ENCODE data around the gene RPL35A.
A peak's percentile ranks its signal among the peaks of the same experiment; 100 is the strongest.
"Not testable (repeated sequence)": the region's sequence is repeated elsewhere in the genome, so short reads cannot be mapped to it uniquely, and the experiment has no call there.

Gene RPL35A
- total RNA-seq, result 368 to 686 (median 547) reads per million in 3 experiments

DNA sequence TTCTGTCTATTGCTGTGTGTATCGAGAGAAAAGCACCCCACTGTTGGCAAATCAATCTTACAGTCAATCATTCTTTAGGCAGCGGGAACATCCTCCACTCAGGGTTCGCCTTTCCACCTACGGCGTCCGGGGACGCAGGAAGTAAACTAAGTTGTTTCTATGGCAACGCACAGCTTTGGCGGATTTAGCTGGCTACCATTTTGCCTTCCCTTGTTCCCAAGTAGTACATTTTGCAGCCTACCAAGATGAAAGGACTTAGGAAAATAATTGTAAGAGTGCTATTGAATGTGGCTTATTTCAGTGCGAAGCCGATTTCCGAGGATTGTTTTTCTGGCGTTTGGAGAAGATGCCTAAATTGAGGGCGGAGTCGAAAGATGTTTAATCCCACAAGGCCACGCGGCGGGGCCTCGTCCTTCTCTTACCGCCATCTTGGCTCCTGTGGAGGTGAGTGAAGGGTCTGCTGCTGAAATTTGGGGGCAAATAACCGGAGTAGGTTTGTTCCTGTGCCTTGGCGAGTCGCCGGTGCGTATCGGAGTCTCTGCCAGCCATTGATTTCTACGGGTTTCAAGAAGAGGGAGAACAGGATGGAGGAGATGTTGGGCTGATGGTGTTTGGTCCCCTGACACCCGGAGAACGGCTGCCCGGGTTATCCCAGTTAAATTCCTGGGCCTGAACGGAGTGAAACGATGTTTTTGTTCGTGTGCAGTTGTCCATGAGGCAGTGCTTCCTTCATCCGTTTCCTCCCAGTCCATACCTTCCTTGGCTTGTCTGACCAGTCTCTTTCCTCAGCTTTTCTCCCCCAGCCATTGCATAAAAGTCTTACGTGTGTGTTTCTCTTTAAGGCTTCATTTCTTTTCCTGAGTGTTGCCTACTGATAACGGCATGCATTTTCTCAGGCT, at the start of gene RPL35A:
Gene RPL35A (plus strand): TSS at position 413 of the 899 bp plus-strand sequence. CDS start 778 bp downstream, outside the sequence.
- DNase-seq, result peak; percentile 92

DNA sequence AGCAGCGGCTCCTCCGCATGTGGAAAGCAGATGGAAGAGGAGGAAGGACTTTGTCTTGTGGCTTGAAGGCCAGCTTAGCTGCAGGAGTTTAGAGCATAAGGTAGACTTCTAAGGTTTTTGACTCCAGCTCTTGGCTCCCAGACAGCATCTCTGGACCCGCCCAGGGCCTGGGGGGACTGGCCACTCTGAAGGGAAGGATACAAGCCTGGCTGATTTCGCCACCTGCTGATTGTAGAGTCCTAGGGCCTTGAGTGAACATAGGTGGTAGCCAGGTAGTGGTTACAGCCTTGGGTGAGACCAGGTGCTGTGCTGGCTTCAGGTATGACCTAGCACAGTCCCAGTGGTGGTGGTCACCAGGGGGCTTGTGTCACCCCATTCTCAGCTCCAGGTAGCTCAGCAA, 48.4 kb upstream of the RPL35A start:
- DNase-seq, result no peak

DNA sequence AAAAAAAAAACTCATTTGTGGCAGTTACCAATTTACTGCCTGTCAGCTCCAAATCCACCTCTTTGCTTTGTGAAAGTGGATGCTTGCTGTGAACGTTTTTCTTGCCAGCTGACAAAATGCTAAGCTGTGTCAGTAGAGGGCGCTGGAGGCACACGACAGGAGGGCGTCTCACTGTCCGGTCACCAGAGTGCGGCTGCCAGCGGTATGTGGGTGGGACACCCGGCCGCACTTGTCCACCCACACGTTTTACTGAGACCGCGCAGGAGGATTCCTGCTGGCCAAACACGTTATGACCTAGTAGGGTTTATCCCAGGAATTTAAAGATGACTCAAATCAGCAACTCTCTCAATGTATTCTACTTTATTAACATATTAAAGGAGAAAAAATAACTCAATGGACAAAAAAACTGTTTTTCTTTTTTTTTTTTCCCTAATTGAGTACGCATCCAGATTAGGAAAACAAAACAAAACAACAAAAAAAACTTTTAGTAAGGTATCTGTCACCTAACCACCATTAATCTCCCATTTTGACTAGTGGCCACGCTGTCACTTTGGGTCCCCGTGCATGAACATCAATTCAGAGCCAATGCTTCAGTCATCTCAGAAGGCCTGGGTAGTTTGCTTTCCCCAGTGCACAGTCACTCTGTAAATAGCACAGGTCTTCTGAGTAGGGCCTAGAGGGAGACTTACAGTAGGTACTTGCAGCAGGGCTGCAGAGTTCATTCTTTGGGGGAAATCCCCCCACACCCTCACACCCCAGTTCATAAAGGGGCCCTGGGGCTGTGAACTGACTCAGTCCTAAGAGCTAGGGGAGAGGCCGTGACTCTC, 43.8 kb upstream of the RPL35A start:
- peak; percentile 51 for DNase-seq

DNA sequence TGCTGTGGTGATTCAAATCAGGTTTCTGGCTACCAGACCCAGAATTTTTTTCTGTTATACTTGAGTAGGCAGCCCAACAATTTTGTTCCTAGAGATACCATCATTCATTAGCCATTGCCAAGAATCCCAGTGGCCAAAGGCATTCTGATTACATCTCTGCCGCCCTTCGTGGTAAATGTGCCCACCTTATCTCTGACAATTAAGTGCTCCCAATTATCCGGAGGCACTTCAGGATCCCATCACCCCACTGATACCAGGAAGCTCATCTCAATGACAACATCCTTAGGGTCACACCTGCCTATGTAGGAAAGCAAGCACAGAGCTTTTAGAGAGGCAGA, 43.2 kb upstream of the RPL35A start:
- no peak for DNase-seq

DNA sequence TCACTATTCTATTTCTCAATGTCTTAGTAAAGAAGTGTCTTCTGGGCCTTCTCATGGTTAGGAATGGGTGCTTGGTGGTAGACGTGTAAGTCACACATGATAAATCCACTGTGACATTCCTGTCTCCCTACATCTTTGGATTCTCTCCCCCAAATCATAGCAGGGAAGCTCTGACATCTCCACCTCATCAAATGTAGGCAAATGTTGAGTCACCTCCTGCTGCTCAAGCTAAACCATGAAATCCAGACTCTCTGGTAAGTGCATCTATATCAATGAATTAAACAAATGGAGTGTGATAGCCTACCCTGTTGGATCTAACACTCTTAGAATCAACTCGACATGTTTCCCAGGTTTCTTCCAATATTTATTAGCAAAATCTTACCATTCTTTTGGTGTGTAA, 42.8 kb upstream of the RPL35A start:
- no peak for DNase-seq

DNA sequence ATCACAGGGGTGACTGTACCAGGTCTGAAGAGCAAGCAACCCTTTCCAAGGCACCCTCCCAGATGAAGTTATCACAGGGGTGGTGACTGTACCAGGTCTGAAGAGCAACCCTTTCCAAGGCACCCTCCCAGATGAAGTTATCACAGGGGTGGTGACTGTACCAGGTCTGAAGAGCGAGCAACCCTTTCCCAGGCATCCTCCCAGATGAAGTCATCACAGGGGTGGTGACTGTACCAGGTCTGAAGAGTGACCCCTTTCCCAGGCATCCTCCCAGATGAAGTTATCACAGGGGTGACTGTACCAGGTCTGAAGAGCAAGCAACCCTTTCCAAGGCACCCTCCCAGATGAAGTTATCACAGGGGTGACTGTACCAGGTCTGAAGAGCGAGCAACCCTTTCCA, 41.4 kb upstream of the RPL35A start:
- not testable (repeated sequence) for DNase-seq

DNA sequence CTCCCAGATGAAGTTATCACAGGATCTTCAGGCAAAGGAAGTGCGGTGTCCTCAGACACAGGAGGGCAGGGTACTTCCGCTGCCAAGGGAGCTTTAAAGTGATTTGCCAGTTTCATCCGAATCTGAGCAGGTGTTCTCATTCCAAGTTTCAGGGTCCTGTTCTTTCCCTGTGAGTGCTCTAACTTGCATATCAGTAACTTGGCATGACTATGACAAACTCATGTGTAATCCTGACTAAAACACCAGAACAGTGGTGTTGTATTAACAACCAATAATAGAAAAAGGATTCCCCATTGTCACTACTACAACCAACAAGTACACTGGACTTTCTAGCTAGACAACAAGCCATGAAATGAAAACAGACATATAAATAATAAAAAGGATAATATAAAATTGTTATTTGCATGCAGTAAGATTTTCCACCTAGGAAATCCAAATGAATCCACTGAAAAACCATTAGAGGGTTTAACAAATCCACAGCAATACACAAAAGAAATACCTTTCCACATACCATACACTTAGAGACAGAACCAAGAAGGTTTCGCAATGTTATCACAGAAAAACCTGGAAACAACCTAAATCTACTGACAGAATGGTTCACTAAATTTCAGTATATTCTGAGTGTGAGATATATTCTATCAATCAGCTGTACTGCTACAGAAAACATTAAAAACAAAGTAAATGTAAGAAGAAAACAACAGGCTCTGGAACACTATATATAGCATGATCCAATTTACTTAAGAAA, 40.9 kb upstream of the RPL35A start:
- DNase-seq, result no peak

DNA sequence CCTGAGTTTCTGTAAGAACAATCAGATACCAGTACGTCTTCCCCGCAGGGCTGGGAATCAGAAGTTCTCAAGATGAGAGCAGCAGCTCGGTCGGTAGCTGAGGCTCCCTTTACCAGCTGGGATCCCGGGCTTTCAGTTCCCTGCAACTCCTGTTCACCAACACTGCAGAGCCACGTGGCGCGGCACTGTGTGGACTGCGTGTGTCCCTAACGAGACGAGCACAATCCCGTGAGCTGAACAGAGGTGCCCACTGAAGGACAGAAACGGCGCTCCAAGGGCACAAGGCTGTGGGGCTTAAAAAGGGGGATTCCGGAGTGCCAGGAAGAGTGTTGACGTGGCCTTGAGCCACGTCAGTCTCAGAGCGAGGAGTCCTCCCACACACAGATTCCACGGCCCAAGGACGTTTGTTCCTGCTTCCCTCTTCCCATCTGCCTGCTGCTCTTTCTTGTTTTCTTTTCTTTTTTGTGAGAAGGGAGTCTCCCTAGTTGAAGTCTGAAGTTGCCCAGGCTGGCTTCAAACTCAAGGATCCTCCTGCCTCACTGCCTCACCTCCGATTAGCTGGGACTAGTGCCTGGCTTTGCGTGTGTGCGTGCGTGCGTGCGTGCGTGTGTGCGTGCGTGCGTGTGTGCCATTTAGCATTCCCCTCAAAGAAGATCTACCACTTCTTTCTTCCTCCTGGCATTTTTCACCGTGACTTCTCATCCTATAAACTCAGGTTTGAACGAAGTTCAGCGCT, 37.1 kb upstream of the RPL35A start:
- DNase-seq, result no peak

DNA sequence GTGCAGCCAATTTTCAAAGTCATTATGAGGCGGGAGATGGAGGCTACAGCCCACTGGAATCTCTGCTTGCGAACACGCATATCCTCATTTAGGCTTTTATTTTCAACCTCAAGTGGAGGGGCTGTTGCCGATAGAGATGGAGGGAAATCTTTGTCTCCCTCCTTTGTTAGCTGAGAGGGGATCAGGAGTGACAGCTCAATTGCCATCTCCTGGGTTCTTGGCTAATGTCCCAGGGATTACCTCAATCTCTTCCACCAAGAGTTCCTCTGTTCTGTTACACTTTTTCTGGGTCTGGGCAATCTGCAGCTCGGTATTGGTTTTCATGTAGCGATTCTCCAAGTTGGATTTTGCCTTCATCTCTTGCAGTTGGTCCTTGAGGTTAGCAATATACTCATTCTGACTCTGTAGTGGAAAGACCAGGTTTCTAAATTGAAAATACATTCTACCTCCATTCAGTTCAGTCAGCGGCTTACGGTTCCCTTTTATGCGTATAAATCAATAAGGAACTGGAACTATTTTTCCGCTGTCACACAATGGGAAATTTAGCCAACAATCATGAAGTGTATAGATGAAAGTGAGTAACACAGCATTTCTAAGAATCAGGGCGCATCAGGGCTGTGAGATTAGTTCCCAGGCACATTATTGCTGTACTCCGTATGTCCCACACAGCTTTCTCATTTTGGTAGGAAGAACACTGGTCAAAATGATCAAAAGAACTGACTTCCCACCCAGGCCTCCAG, 36.2 kb upstream of the RPL35A start:
- DNase-seq, result no peak

DNA sequence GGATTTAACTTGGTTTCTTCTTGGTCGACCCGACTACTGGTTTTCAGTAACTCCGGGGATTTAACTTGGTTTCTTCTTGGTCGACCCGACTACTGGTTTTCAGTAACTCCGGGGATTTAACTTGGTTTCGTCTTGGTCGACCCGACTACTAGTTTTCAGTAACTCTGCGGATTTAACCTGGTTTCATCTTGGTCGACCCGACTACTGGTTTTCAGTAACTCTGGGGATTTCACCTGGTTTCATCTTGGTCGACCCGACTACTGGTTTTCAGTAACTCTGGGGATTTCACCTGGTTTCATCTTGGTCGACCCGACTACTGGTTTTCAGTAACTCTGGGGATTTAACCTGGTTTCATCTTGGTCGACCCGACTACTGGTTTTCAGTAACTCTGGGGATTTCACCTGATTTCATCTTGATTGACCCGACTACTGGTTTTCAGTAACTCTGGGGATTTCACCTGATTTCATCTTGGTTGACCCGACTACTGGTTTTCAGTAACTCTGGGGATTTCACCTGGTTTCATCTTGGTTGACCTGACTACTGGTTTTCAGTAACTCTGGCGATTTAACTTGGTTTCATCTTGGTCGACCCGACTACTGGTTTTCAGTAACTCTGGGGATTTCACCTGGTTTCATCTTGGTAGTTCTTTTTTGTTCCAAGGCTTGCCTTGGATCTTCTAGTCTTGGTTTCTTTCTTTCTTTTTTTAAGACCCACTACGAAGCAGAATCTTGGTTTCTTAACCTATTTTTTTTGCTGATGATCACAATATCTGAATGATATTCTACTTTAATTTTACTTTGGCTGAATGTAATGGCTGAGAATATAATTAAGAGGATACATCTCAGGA, 28.3 kb upstream of the RPL35A start:
- not testable (repeated sequence) for DNase-seq

DNA sequence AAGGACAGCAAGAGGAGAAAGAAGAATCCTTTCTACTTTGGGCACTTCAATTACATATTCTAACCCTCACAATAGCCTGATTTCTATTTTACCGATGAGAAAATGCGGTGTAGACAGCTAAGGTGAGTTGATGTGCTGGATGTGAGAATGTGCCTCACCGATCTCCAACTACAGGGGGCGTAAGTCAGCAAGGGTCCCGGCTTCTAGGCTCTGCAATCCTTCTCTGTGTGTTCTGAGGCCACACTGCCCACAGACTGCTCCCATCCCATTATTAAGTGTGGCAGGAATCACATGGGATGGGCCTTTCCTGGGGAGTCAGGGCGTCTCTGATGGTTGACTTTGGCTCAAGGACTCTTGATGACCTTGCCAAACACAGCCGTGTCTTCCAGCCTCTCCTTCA, 23.6 kb upstream of the RPL35A start:
- DNase-seq, result no peak

DNA sequence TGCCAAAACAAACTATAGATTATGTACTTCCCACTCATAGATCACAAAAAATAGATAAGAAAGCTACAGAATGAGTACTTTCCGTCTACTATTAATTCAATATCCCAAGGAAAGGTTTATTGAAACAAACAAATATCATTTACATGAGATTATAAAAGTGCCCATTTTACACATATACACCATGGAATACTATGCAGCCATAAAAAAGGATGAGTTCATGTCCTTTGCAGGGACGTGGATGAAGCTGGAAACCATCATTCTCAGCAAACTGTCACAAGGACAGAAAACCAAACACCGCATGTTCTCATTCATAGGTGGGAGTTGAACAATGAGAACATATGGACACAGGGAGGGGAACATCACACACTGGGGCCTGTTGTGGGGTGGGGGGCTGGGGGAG, 22.4 kb upstream of the RPL35A start:
- not testable (repeated sequence) for DNase-seq

DNA sequence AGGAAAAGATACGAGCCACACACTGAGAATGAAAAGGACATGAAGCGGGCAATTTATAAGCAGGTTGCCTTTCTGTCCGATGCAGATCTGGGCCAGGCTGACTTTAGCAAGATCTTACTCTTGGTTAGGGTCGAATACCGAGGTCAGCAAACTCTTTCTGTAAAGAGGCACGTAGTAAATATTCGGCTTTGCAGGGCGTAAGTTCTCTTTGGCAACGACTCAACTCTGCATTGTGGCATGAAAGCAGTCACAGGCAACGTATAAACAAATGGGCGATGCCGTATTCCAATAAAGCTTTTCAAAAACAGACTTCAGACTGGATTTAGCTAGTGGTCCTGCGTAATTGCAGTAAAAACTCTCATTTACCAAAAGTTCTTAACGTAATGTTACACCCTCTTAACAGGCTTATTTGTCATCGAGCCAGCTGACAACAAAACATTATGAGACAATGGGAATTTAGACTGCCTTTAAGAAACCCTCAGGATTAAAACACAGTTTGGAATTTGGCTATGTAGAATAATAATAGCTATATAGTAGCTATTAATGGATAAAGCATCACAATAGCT, 13.1 kb upstream of the RPL35A start:
- no peak for DNase-seq

DNA sequence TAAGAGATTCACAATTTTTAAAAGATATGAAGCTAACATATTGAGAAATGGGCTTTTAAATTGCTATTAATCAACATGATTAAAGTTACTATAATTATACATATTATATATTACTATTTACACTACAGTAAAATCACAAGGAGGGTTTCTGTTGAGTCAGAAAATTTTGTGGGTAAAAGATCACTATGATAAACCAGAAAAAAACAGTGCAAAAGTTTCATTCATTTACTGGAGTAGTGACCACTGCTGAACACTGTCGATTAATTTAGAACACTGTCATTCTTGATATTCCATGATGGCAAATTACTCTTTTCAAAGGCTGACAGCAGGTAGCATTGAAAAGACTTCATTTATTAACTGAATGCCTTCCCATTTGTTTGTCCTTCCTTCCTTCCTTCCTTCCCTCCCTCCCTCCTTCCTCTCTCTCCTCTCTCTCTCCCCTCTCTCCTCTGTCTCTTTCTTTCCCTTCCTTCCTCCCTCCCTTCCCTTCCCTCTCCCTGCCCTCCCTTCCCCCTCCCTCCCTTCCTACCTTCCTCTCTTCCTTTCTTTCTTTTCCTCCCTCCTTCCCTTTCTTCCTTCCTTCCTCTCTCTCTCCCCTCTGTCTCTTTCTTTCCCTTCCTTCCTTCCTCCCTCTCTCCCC, 9.1 kb upstream of the RPL35A start:
- no peak for DNase-seq

DNA sequence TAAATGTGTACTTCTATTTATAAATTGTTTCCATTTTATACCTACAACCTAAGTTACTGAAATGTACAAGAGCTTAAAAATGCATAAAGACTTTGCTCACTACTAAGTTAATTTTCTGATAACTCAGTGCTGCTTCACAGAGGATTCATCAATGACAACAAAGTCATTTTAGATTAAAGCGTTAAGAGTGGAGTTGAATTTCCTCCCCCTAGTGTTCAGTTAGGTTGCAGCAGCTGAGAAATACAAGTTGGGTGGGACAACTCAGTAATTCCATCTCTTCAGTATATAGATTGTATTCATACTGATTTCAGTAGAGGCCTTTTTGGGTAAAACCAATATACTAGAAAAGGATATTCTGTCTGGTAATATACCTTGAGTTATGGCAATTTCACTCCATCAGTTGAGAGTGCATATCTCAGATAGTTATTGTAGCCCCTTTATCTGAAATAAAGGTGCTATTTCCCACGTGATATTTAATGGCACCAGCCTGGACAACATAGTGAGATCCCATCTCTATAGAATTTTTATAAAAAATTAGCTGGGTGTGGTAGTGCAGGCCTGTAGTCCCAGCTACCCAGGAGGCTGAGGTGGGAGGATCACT, 6.9 kb upstream of the RPL35A start:
- DNase-seq, result peak; percentile 37

DNA sequence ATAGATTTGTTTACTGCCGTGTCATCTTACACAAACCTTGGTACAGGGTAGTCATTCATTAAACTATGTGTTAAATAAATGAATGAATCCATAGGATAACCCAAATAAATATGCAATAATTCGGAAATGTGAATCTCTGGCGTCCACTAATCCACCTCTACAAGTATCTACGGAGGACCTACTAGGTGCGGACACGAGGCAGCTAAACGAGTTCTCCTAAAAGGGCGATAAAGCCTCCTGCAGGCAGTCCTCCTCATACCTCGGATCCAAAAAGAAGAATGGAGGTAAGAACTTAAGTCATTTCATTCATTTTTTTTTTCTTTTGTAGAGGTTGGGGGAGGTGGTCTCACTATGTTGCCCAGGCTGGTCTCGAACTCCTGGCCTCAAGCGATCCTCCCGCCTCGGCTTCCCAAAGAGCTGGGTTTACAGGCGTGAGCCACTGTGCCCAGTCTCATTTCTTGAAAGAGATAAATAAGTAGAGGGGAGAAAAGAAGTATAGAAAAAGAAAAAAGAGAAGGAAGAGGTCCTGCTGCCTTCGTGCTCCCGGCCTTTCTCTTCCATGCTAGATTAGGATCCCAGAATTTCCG, 706 bp upstream of the RPL35A start:
- no peak for DNase-seq

DNA sequence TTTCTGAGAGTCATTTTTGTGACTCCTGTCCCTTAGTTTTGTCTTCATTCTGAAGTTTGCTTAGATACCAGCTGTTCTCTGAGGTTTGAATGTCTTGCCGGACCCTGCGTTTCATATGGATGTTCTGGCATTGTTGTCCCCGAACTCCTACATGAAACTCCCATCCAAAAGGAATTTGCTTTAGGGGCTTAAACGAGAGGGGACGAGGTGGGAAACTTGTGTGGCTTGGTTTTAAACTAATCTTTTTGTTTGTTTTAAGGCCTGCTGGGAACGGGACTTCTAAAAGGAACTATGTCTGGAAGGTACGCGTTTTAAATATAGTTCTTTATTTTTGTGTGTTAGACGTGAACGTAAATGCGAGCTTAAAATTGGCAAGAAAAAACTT, 679 bp downstream of the RPL35A start:
- no peak for DNase-seq

DNA sequence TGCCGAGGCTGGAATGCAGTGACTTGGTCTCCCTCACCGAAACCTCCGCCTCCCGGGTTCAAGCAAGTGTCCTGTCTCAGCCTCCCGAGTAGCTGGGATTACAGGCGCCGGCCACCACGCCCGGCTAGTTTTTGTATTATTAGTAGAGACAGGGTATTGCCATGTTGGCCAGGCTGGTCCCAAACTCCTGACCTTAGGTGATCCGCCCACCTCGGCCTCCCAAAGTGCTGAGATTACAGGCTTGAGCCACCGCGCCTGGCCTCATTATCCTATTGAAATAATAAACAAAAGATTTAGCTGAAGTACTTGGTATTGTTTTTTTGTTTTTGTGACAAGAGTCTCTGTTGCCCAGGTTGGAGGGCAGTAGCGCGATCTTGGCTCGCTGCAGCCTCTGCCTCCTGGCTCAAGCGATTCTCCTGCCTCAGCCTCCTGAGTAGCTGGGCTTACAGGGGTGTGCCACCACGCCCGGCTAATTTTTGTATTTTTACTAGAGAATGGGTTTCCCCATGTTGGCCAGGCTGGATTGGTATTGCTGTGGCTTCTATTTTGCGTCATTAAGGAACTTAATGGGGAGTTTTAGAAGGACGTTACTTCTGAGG, 1.5 kb downstream of the RPL35A start:
- DNase-seq, result no peak

DNA sequence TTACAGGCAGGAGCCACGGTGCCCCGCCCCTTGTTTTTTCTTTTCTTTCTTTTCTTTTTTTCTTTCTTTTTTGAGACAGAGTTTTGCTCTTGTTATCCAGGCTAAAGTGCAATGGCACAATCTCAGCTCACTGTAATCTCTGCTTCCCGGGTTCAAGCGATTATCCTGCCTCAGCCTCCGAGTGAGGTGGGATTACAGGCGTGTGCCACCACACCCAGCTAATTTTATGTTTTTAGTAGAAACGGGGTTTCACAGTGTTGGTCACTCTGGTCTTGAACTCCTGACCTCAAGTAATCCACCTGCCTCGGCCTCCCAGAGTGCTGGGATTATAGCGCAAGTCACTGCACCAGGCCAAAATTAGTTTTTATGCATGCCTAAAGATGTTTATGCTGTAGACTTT, 2.5 kb downstream of the RPL35A start:
- DNase-seq, result no peak
